ENCODE data around the gene GMDS. TPM values are rescaled to one million over a fixed set of nuclear protein-coding genes. Genes with fewer than 3 reads are reported as not detected.

The GMDS gene
- total RNA-seq, 1 experiment from 2014 or later, result 27.6 TPM

- Histone ChIP-seq H3K18ac (ENCODE audit: insufficient read length, low read depth, low read length) (no peak overlapping the region), H3K4ac (ENCODE audit: low read depth, low read length) (no peak overlapping the region), H2BK20ac (ENCODE audit: low read depth, low read length, poor library complexity, severe bottlenecking) (no peak overlapping the region), H3K79me1 (ENCODE audit: insufficient read depth, low read depth, low read length, poor library complexity, severe bottlenecking) (no peaks in the 10 kb centered on the region), H3K4me2 (ENCODE audit: insufficient read depth, insufficient read length, low read length) (no peak overlapping the region), H2BK12ac (ENCODE audit: insufficient read length, low read depth, low read length) (no peak overlapping the region), H4K91ac (ENCODE audit: insufficient read length, low read depth, low read length) (no peak overlapping the region), H3K79me2 (ENCODE audit: insufficient read depth, low read length) (no peaks in the 10 kb centered on the region; the same call in 1 of the 2 replicates), H2BK5ac (ENCODE audit: insufficient read length, low read length) (no peak overlapping the region), H3K27ac (ENCODE audit: insufficient read length, low read depth, low read length) (no peak overlapping the region), H3K23ac (ENCODE audit: insufficient read length, low read depth, low read length) (no peak overlapping the region), H2BK120ac (ENCODE audit: low read depth, low read length, poor library complexity, severe bottlenecking) (no peak overlapping the region), H2AFZ (ENCODE audit: low read length) (no peak overlapping the region), H4K8ac (replicated peaks; ENCODE audit: insufficient read length, low read depth, low read length) (no peak overlapping the region), H4K20me1 (ENCODE audit: control insufficient read depth, insufficient read depth, insufficient read length) (no peaks in the 10 kb centered on the region), H3T11ph (ENCODE audit: low read length) (no peak overlapping the region), H4K5ac (ENCODE audit: insufficient read length, low read depth, low read length) (no peak overlapping the region), H3K56ac (ENCODE audit: insufficient read length, low read depth, low read length) (no peak overlapping the region), H3K4me1 (ENCODE audit: insufficient read depth, low read length) (no peaks in the 10 kb centered on the region; the same call in 1 of the 2 replicates), H3K23me2 (ENCODE audit: insufficient read length, low read depth, low read length, poor library complexity, severe bottlenecking) (no peaks in the 10 kb centered on the region), H3K9me3 (ENCODE audit: control insufficient read depth, low read depth, low read length) (no peaks in the 10 kb centered on the region), H2BK15ac (ENCODE audit: low read depth, low read length) (no peak overlapping the region), H2AK5ac (ENCODE audit: insufficient read length, low read length) (no peak overlapping the region), H3K14ac (ENCODE audit: insufficient read depth, low read length) (no peak overlapping the region), H3K9ac (ENCODE audit: extremely low read depth, insufficient read length, low read length) (no peak overlapping the region), H3K27me3 (ENCODE audit: insufficient read depth, low read length) (no peaks in the 10 kb centered on the region)
- Mint-ChIP-seq H3K27me3 (ENCODE audit: low read depth) (no peaks in the 10 kb centered on the region), H3K4me1 (peaks cover 0 to 3% of the 10 kb centered on the region in 2 experiments; a peak in 1 of 4 replicates), H3K4me3 (no peak overlapping the region), H3K36me3 (ENCODE audit: insufficient read depth in 1 of 3, low read depth in 3 of 3) (peaks cover 4 to 11% (median 6%) of the 10 kb centered on the region in 3 experiments; a peak in 4 of 7 replicates), H3K27ac (no peak overlapping the region), H3K9me3 (peaks cover 12 to 13% of the 10 kb centered on the region in 2 experiments)
- WGBS (ENCODE audit: extremely low coverage, insufficient read length, low lambda C conversion rate), result no CpG with 5 or more reads among the region's 1 CpG
- no peak for DNase-seq
- no peak for TF ChIP-seq CTCF (conservative IDR thresholded peaks at IDR 0.05)
These were observed 66.2 kb downstream of the GMDS start for GRCh38 chr6:2179241-2179640.
